GM21381 (cell line): ENCODE data around the gene PRKCD.
A peak's percentile ranks its signal among the peaks of the same experiment; 100 is the strongest.

ENCODE experiments used
- ATAC-seq: cut with Tn5 transposase; IDR thresholded peaks from one replicate; pipeline ENCODE4 v1.9.1; 2021; ENCODE audit warnings: mild to moderate bottlenecking, moderate library complexity; ENCODE audit not compliant: unreplicated experiment

PRKCD gene

GRCh38 chr3:53169832-53170324 is 8.9 kb downstream of the PRKCD start:
- ATAC-seq = no peak

- peak; percentile 42 for ATAC-seq
Observed at GRCh38 chr3:53170325-53171063, 9.5 kb downstream of the PRKCD start.

GRCh38 chr3:53171064-53171418 is 10.0 kb downstream of the PRKCD start:
- ATAC-seq = no peak

GRCh38 chr3:53171827-53172505 is 11.0 kb downstream of the PRKCD start:
- ATAC-seq = no peak

- ATAC-seq = no peak
Observed at GRCh38 chr3:53173107-53173506, 12.1 kb downstream of the PRKCD start.

- ATAC-seq = no peak
Observed at GRCh38 chr3:53174346-53175250, 13.6 kb downstream of the PRKCD start.

- no peak for ATAC-seq
Observed at GRCh38 chr3:53175613-53176540, 14.9 kb downstream of the PRKCD start.

GRCh38 chr3:53178246-53178645 is 17.2 kb downstream of the PRKCD start:
- no peak for ATAC-seq

GRCh38 chr3:53179580-53179979 is 18.6 kb downstream of the PRKCD start:
- no peak for ATAC-seq

GRCh38 chr3:53180305-53181023 is 19.5 kb downstream of the PRKCD start:
- peak; percentile 90 for ATAC-seq

- ATAC-seq = no peak
Observed at GRCh38 chr3:53181024-53181371, 20.0 kb downstream of the PRKCD start.

GRCh38 chr3:53181528-53181927 is 20.5 kb downstream of the PRKCD start:
- ATAC-seq = no peak

- no peak for ATAC-seq
Observed at GRCh38 chr3:53182764-53183355, 21.9 kb downstream of the PRKCD start.

- ATAC-seq = no peak
Observed at GRCh38 chr3:53183514-53183913, 22.5 kb downstream of the PRKCD start.

GRCh38 chr3:53184701-53185100 is 23.7 kb downstream of the PRKCD start:
- no peak for ATAC-seq

GRCh38 chr3:53185761-53186465 is 24.9 kb downstream of the PRKCD start:
- no peak for ATAC-seq

- no peak for ATAC-seq
Observed at GRCh38 chr3:53186726-53187125, 25.7 kb downstream of the PRKCD start.

GRCh38 chr3:53187430-53187829 is 26.4 kb downstream of the PRKCD start:
- no peak for ATAC-seq
